Stimulated activated CD8-positive, alpha-beta memory T cell treated with anti-CD3 and anti-CD28 coated beads, Interleukin-4, amount 100 ng/mL, for 24 hours (primary cell): ENCODE measurements around the gene PDE8A.
"Not testable (repeated sequence)": the region's sequence is repeated elsewhere in the genome, so short reads cannot be mapped to it uniquely, and the experiment has no call there.

ENCODE experiments used
- DNase-seq: peaks from one replicate; pipeline ENCODE4 v3.0.0-alpha.2; 2020; ENCODE audit warnings: low read depth

The PDE8A gene

DNA sequence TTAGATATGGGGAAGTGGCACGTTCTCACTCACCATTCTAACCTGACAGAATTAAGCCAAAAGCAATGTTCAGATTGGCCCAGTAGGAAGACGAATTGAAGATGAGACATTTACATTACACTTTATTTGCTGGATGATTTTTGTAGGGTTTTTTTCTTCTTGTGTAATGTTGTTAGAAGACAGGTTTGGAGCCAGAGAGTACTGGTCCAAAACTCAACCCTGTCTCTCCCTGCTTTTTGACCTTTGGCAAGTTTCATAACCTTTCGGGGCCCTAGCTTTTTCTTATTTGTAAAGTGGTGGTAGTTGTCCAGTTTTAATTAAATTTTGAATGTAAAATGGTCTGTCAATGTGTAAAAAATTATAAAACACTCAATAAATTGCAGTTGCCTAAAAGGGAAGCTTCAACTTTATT is 29.5 kb downstream of the PDE8A start:
- no peak for DNase-seq

DNA sequence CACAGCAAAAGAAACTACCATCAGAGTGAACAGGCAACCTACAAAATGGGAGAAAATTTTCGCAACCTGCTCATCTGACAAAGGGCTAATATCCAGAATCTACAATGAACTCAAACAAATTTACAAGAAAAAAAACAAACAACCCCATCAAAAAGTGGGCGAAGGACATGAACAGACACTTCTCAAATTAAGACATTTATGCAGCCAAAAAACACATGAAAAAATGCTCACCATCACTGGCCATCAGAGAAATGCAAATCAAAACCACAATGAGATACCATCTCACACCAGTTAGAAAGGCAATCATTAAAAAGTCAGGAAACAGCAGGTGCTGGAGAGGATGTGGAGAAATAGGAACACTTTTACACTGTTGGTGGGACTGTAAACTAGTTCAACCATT is 30.1 kb downstream of the PDE8A start:
- DNase-seq: not testable (repeated sequence)

DNA sequence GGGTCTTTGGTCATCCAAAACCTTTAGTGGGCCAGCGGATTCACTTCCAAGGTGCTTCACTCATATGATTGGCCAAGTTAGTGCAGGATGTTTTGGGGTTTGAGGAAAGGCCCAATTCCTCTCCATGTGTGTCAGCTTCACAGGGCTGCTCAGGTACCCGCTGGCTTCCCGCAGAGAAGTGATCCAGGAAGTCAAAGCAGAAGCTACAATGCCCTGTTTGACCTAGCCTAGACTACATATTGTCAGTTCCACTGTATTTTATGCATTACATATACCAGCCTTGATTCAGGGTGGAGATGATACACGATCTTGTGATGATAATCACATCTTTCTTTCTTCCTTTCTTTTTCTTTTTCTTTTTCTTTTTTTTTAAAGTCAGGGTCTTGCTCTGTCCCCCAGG is 32.1 kb downstream of the PDE8A start:
- no peak for DNase-seq

DNA sequence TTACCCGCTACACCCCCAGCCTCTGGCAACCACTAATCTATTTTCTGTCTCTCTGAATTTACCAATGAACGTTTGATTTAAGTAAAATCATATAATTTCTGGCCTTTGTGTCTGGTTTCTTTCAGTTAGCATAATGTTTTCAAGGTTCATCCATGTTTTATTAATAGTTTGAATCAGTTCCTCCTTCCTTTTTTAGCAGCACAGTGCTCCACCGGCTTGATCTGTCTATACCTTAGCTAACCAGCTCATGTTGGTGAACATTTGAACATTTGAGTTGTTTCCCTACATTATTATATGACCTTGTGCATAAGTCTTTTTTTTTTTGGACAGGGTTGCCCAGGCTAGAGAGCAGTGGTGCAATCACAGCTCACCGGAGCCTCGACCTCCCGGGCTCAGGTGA is 33.3 kb downstream of the PDE8A start:
- DNase-seq: no peak

GRCh38 chr15:85016275-85016674 is 34.6 kb downstream of the PDE8A start:
- DNase-seq: no peak

- DNase-seq: no peak
These were observed 38.3 kb downstream of the PDE8A start for GRCh38 chr15:85019815-85020590.

DNA sequence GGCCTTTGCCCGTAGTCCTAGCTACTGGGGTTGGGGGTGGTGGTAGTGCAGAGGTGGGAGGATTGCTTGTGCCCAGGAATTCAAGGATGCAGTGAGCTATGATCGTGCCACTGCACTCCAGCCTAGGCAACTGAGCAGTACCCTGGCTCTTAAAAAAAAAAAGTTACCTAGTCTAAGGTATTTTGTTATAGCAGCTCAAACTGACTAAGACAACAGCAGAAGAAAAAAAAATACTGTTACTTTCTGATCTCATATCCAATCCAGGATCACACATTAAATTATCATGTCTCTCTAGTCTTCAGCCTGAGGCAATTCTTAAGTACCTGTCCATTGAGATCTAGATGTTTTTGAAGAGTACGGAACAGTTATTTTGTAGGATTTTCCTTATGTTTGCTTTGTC is 39.8 kb downstream of the PDE8A start:
- DNase-seq: no peak

DNA sequence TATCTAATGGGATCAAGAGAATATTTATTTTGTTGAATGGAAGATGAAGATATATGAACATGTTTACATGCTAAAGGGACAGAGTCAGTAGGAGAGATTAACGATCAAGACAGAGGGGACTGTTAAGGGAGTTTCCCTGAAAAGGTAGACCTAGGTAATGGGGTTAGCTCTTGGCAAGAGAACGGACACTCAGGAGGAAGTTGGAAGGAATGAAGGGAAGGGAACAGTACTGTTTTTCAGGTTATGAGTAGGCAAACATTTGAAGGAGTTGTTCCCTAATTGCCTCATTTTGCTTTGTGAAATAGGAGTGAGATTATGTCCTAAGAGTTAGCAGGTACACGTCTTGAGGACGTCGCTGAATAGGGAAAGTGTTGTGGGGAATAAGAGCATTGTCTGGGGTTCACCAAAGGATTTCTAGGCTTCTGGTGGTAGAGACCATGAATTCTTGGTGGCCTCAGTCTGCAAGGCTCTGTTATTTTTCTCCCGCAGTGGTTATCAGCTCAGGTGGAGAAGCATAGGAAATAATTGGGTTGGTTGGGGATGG is 41.3 kb downstream of the PDE8A start:
- DNase-seq: no peak

DNA sequence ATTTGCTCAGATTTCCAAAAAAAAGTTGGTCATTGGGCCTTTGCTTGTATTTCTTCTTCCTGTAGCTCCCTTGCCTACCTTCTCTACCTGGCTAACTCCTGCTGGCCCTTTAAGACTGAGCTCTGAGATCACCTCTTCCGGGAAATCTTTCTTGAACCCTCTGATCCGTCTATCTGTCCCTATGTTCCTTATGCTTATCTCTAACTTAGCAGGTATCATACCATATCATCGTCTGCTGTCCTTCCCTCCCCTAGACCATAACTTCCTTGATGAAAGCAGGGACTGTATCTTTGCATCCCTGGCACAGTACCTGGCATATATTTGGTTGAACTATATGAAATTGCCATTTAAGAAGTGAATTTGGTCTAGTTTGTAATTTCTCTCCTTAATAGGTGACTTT is 42.3 kb downstream of the PDE8A start:
- DNase-seq: no peak

- DNase-seq: no peak
These were observed 43.1 kb downstream of the PDE8A start for GRCh38 chr15:85024509-85025336.

DNA sequence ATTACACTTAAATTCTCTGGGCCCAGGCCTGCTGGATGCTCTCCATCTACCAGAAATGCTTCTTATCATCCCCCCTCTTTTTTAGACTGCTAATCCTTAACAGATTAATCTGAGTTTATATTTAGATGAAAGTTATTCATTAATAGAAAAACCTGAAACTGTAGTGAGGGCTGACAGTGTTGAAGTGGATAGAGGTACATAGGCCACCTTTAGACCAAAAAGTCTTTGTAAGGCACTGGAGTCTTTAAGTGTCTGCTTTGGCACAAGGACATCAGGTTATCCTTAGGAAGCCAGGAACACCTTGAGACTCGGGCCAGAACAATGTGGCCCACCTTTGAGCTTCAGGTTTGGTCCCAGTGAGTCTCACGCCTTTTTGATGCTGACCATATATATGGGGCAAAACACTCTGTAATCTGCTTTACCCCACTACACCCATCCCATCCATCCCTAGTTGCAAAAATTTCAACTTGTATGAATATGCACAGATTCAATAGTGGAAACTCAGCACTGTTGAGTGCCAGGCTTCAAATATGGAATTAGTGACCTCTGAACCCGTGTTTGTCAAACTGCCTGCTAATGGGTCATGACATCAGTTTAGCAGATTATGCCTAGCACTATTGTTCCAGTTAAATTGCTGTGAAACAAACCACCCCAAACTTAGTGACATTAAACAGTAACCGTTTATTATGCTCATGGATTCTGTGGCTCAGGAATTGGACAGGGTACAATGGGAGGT is 44.0 kb downstream of the PDE8A start:
- no peak for DNase-seq

DNA sequence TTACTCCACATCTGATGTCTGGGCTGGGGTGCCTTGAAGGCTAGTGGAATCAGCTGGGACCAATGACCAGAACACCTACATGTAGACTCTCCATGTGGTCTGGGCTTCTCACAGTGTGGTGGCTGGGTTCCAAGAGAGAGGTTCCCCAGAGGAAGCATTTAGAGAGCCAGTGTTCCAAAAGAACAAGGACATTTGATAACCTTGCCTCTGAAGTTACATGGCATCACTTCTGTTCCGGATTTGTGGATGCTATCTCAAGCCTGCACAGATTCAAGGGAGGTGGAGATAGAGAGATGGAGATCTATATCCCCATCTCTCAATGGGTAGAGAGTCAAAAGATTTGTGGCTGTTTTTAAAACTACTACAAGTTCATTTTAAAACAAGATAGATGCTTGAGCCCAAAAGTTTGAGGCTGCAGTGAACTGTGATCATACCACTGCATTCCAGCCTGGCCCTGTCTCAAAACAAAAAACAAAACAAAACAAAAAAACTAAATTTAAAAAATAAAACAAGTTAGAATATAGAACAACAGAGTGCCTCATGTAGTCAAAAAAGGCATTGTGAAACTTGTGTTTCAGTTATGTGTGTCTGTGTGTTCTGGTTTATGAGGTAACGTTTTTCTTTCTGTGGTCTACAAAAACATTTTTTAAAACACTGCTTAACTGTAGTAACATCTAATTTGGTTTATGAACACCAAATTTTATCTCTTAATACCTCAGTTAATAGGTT is 44.8 kb downstream of the PDE8A start:
- DNase-seq: no peak

DNA sequence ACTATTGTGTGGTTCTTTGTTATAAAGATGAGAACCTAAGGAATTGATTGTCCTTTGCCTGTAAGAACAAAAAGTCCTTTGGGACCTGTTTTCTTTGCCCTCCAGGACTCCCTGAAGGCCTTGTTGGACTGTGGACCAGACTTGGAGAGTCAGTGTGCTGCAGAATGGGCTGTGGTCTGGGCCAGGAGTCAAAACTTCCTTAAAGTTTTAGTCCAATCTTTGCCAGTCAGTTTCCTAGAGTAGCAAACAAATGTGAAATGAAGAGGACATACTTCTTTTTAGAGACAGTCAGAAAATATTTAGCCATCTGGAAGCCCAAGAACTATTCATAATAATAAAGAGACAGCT is 45.4 kb downstream of the PDE8A start:
- no peak for DNase-seq

DNA sequence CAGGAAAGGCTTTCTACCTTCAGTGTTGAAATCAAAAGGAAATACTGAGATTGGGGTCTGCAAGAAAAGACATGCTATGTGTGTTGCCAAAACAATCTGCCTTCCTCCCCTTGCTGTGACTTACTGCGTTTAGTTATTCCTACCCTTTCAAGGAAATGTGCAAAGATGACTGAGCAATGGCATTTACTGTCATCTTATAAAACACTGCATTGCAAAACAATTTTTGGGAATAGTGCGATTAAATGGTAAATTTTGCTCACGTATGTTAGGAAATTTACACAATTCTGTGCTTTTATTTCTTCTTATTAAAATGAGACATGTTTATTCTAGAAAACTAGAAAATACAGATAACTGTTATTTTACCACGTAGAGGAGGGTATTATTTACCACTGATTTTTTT is 45.8 kb downstream of the PDE8A start:
- DNase-seq: no peak

DNA sequence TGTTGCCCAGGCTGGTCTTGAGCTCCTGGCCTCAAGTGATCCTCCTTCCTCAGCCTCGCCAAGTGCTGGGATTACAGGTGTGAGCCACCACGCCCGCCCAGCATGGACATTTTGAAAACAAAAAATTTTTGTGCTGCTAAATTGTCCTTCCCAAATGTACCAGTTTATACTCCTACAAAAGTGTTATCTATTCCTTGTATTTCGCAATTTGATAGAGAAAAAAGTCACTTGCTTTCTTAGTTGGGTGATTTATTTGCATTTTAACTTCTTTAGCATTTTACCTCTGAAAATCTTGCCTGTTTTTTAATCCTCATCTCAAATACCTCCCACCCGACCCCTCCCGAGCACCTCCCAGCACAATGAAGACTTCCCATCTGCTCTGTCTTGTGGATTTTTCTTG is 46.8 kb downstream of the PDE8A start:
- DNase-seq: no peak

DNA sequence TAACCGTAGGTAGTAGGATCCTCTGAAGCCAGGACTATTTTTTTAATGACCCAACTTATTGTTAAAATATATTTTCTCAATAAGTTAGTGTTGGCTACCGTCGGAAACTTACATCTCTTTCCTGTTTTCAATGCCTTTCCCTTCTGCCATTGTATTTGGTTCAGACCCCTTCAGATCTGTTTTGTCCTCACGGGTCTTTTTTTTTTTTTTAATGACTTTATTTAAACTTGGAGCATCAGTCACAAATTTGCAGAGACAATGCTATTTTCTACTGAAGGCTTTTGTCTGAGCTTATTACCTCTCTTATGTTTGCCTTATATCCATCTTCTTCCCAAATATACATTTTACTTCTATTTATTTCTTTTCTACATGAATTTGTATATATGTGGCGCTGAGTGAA is 47.6 kb downstream of the PDE8A start:
- no peak for DNase-seq

- no peak for DNase-seq
These were observed 48.8 kb downstream of the PDE8A start for GRCh38 chr15:85030301-85030929.

GRCh38 chr15:85031086-85031943 is 49.7 kb downstream of the PDE8A start:
- no peak for DNase-seq

GRCh38 chr15:85031944-85032558 is 50.4 kb downstream of the PDE8A start:
- DNase-seq: no peak

DNA sequence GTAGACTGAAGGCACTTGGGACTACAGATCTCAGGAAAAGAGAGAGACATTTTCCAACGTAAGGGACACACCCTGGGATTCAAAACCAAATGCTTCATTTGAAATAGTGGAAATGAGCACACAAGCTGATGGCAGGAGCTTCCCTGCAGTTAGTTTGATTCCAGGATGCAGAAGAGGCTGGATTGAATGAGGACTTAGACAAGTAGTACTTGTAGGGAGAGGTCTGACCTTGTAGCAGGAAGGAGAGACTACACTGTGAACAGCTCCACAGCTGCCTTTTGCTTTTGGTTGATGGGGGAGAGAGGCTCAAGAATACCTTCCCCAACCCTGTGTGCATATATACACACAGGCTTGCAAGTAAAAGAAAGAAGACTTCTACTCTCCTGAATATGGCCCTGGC is 51.5 kb downstream of the PDE8A start:
- no peak for DNase-seq
